HG02884 (cell line): Measurements from ENCODE around the gene BEGAIN.

Experiments
- ATAC-seq: cut with Tn5 transposase; IDR thresholded peaks from one replicate; pipeline ENCODE4 v1.9.1; 2021; ENCODE audit warnings: mild to moderate bottlenecking, moderate library complexity; ENCODE audit not compliant: unreplicated experiment

The BEGAIN gene

DNA sequence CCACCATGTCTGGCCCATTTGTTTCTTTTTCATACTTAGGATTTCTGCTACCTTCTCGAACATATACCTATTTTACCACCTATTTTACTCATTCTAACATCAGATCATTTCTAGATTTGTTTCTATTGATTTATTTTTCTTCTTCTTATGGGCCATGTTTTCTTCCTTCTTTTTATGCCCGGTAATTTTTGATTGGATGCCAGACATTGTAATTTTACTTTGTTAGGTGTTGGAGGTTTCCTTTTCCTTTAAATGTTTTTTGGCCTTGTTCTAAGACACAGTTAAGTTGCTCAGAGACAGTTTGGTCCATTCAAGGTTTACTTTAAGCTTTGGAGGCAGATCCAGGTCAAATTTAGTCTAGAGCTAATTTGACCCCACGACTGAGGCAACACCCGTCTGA is 14.7 kb upstream of the BEGAIN start:
- no peak for ATAC-seq

DNA sequence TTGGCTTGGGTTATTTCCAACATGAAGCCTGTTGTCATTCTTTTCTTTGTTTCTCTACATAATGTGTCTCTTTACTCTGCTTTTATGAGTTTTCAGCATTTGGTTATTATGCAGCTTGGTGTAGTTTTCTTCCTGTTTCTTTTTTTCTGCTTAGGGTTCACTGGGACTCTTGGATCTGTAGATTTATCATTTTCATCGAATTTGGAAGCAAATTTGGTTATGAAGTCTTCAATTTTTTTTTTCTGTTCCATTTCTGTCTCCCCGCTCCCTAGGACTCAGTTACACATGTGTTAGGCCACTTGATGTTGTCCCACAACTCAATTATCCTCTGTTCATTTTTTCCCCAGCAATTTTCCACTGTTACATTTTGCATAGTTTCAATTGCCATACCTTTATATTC is 13.8 kb upstream of the BEGAIN start:
- ATAC-seq: no peak

DNA sequence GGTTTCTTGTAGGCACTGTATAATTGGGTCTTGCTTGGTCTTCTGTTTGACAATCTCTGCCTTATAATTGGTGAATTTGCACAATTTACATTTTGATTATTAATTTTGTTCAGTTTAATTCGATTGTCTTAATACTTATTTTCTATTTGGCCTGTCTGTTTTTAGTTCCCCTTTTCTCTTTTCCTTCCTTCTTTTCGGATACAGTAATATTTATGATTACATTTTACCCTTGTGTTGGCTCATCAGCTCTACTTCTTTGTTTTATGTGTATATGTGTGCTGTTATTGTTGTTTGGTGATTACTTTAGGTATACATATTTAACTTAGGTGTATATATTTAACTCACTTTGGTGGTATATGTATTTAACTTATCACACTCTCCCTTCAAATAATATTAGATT is 12.8 kb upstream of the BEGAIN start:
- ATAC-seq: no peak

DNA sequence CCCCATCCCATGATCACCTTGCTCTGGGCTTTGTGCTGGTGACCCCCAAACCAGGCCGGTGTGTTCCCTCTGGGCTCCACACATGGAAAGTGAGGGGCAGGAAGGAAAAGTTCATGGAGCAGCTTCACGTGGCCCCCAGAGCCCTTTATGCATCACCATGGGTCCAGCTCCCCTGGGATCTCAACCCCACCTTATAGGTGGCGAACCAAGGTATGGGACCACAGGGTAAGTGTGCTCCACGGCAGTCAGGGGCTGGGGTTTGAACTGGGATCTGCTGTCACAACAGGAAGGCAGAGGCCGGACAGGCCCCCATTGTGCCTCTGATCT is 7.4 kb upstream of the BEGAIN start:
- no peak for ATAC-seq

DNA sequence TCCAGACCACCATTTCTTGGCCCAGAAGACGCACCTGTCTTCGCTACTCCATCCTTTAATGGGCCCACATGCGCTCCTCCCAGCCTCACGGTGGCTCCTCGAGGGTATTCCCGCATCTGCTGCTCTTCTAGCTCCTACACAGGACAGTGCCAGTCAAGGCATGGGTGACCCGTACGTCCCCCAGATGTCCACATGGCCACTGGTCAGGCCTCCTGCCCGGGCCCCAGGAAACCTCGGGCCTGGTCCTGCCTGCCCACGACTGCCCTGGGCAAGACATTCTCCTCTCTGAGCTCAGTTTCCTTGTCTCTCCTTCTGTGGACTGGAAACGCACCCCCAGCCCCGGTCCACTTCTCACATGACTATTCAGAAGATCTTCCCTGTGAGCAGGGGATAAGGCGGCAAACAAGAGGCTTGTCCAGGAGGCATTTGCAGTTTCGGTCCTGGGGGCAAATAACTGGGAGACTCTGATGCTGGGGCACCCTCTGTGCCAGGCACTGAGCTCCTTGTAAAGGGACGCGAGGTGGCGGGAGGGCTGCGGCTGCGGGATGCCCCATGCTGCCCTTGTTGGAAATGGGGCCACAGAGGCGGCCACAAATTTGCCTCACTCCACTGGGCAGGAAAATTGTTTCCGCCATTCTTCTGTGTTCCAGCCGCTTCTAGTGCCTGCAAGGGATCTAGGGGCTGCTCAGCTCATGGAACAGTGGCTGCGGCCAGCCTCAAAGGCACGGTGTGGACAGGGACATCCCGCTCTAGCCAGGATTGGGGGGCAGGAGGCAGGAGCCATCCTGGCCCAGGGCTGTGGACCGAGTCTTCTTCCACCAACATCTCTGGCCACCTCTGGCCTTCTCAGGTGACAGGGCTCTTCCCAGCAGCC is 6.8 kb upstream of the BEGAIN start:
- ATAC-seq: no peak

DNA sequence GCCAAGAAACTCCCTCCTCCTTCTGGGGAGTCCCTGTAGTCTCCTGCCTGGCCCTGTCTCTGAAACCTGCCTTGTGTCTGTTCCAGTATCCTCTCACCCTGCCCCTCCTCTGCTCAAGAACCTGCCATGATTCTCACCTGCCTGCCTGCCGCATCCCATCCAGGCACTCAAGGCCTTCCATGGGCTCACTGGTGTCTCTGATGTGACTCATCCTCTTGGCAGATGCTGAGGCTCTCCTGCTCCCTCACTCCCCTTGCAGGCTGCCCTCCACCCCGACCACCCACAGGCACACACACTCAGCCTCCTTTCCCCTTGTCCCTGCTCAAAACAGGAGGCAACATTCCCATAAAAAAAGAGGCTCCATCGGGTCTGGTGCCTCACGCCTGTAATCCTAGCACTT is 5.8 kb upstream of the BEGAIN start:
- no peak for ATAC-seq

DNA sequence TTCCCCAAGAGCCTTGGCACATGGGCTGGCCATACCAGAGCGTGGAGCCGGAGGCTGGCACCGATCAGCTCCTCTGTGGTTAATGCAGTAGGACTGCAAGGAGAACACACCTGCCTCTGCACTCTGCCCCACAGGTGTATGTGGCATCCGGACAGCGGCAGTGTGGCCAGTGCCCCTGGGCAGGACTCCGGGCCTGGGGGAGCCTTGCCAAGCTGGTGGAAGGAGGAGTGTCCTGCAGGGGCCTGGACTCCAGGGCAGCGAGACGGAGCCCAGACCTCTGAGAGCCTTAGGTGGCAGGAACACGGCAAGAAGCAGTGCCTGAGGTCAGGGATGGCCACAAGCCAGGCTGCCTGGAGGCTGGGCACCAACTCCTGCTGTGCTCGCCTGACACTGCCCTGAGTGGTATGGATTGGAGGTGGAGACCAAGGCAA is 5.3 kb upstream of the BEGAIN start:
- ATAC-seq: no peak

DNA sequence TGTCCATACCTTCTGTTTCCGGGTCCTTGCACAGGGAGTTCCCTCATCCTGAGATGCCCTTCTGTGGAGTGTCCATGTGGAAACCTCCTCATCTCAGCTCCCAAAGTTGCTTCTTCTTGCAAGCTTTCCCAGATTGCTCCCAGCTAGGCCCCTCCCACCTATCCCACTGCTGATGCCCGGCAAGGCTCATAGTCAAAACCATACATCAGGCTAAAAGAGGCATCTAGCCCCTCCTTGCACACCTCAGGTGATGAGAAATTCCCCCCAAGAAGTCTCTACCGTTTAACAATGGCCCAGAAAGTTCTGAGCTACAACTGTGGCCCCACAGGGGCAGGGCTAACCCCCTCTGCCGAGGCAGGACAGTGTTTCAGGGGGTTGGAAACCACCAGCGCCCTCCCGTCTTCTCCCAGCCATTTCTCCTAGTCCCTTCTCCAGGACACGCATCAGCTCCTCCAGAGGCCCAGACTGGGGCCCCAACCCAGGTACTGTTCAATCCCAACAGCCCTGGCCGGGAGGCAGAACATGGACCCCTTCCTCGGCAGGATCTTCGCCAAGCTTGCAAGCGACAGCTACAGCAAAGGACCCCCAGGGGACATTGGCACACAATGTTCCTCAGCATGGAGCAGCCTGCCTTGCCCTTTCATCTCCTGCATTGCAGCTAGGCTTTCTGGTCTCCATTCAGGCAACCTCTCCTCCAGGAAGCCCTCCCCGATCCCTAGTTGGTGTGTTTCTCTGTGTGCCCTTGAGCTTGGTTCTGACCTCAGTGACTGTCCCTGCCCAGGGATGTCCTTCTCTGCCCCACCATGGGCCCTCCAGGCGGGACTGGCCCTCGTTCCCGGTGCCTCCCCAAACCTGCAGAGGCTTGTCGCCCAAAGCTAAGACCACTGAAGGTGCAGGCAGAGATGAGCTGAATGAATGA is 4.5 kb upstream of the BEGAIN start:
- no peak for ATAC-seq

DNA sequence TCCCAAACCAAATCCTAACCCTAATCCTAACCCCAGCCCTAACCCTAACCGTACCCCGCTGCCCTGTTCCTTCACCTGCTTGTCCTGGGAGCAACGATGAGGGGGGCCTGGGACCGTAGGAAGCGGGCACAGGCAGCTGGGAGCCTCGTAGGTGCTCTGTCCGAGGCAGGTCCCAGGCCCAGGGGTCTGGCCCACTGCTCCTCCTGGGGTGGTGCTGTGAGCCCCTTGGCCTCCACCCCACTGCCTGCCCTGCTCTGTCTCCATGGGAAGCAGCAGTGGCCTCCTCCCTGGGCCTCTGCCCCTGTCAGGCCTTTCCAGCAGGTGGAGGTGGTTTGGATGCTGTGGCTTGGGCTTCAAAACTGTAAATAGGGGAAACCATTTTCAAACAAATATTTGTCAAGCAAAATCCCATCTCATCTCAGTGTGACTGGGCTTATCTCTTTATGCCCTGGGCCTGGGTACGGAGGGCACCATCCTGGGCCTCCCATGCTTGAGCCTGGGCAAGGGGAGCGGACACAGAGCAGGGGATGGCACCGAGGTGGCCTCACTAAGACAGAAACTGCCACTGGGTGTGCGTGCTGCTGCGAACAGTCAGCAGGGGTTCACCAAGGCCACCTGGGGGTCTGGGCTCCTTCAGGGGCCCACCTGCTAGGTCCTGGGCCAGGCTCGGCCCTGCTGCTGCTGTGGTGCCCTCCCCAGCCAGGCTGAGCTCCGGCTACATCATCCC is 3.7 kb upstream of the BEGAIN start:
- no peak for ATAC-seq

DNA sequence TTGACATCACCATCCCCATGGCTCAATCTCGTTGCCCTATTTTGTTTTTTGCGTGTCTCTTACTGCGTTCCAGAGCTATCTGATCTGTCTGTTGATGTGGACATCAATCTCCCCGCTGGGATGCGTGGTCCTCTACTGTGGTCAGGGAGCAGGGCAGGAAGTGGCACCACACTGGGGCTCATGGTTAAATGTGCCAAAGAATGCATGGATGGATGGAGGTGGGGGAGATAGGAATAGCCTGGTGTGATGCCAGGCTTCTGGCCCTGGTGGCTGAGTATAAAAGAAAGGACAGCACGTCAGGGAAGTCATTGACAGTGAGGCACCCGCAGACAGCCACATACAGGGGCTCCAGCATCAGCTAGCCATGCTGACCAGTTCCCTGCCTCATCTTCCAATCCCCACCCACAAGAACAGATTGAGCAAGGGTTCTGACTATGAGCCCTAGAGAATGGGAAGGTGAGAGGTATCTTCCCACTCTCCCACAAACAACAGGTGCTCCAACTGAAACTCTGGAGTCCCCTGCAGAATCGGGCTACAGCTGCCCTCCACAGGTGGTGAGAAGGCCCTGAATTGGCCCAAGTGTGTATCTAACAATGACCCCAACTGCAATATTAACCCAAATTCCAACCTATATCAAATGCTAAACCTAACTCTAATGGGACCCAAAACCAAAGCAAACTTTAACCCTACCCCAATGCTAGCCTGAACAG is 2.7 kb upstream of the BEGAIN start:
- ATAC-seq: no peak

DNA sequence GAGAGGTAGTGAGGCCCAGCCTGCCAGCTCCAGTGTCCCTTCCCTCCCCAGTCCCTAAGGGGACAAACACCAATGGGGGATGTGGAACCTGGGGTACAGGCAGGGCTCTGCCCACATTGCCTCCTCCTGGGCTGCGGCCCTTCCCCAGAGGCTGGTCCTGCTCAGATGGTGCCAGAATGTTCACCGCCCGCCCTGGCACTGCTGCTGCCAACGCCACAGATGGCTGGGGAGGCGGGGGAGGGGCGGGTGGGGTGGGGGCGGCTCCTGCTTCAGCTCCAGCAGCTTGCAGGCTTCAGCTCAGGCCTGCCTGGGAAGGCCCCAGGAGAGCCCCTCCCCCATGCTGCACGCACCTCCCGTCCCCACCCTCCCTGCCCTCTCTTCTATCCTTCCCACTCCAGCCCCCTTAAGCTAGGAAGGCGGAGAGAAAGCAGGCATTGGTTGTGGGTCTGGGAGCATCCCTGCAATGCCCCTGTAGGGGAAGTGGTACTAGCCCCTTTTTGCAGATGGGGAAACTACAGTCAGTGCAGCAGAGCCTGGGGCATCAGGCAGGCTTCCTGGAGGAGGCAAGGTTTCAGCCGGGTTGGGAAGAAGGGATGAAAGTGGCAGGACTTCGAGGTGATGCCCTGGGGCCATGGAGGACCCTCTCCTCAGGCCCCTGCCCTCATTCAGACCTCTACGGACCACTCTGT is 2.0 kb upstream of the BEGAIN start:
- no peak for ATAC-seq

DNA sequence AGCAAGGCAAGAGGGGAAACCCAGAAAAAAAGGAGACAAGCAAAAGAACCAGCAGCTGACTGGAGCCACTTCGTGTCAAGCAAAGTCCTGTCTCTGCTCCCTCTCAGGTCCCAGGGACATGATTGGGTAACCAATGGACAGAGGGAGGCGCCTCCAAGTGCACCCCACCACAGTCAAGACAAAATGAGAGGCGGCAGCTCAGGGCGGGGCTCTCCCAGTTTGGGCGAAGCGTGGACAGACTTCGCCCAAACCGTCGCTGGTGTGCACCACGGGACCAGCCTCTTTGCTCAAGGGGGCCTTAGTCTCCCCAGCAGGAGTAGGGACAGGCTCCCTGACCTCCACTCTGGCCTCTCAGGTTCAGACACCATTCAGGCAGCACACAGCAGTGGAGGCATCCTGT is 1.5 kb upstream of the BEGAIN start:
- ATAC-seq: no peak

DNA sequence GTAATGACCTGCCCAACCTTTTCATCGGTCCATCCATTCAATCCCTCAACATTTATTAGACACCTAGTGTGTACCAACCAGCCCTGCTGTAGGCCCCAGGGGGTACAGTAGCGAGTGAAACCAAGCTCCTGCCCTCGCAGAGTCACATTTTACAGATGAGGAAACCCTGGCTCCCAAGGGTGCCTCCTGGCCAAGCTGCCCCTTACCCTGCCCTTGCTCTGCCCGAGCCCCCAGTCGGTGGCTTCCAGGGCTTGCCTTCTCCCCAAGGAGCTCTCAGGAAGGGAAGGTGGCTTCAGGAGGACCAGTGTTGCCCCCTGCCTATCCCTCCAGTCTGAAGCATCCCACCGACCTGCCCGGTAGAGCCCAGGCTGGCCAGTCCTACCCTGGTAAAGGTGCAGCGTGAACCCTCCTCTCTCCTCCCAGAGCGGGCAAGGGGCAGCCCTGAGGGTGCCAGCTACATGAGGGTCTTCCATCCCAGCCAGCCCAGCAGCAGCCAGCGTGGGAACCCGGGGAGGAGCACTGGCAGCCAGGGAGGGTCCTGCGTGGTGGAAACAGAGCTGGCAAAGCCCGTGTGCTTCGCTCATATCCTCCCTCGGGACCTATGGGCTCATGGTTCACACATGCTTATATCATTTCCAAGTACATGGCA is 670 bp upstream of the BEGAIN start:
- no peak for ATAC-seq

DNA sequence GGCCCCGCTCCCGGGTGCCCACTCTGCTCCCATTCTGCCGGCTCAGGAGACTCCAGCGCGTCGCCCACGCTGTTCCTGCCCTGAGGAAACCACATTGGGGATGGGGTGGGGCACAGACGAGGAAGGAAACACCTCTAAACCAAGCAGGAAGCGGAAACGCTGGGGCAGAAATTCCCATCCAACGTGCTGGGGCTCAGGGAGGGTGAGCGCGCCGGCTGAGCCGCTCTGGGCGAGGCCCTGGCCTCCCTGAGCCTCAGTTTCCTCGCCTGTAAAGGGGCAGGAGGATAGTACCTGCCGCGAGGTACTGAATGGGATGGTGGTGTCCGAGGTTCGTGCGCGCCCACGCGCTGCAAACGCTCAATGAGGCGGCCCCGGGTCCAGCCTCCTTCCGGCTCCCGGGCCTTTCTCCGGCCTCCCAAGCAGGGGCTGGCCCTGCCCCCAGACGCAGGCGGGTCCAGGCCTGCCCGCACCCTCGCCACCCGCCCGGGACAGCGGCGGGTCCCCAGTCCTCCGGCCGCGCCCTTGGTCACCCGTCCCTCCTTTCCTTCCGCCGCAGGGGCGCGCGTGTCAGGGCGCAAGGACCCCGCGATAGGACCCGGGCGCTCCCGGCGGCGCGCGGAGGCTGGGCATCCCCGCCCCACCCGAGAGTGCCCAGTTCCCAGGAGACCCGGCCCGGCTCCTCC is 673 bp downstream of the BEGAIN start:
- no peak for ATAC-seq

DNA sequence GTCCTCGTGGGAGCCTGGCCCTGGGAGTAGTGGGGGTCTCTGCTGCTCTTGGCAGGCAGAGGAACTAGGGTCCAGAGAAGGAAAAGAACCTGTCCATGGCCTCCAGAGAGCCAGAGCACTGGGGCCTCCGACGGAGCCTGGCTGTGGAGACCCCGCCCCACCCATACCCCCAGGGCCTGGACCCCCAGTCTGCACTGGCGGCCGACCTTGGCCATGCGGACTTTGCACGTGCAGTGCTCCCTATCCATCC is 1.1 kb downstream of the BEGAIN start:
- ATAC-seq: no peak

DNA sequence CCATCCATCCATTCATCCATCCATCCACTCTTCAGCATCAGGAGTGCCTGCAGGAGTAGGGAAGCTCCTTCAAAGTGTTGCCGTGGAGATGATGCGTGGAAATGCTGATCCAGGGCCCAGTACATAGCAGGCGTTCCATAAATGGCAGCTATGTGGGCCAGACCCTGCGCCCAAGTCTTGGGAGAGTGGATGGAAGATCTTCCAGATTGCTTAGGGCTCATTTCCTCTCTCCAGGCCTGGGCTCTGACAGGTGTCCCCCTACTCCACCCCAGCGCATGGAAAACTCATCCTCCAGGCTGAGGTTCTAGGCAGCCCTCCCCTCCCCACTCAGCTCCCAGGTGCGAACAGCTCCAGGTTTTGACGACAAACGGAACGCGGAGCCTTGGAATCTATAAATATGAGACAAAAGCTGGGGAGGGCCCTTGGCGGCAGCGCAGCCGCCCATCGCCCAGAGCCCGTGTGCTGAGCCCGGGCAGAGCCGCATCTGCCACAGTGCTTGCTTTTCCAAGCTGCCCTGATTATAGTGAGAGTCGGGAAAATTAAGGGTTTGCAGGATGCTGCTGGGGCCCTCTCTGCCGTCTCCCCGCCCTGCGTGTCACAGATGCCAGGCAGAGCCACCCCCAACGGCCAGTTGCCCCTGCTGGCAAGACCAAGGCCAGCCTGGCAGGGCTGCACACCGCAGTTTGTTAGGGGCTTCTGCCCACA is 1.6 kb downstream of the BEGAIN start:
- no peak for ATAC-seq

DNA sequence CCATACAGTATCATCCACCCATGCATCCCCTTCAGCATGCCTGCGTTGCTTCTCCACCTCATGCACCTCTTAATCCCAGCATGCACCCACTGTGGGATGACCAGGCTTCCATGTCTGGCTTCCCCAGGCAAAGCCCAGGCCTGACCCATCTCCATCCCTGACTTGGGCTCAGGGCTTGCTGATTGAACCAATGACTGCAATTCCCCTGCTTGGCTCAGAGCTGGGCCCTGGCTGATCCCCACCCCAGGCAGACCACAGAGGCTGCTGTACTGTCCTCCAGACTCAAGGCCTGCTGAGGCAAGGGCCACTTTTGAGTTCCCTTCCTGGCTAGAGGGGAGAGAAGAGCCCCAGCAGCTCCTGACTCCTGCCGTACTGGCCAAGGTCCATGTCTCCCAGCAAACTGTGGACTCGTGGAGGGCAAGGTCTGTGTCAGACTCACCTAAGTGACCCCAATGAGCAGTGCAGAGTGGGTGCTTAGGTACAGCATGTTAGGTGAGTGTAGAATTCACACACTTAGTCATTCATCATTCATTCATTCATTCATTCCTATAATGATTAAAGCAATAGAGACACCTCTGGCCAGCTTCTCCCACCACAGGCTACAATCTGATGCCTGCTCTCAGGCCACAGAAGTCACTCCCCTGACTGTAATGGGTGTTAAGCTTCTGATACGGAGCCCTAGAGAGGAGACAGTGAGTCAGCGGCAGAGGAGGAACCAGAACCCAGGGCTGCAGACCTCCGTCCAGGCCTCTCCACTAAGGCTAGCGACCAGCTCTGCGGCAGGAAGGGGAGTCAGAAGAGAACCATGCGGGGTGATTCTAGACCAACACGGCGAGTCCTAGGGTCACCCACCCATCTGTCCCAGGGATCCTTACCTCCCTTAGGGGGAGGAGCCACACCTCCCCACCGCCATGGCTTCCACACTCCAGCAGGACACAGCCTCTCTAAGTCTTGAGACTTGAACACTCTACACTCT is 2.9 kb downstream of the BEGAIN start:
- no peak for ATAC-seq

DNA sequence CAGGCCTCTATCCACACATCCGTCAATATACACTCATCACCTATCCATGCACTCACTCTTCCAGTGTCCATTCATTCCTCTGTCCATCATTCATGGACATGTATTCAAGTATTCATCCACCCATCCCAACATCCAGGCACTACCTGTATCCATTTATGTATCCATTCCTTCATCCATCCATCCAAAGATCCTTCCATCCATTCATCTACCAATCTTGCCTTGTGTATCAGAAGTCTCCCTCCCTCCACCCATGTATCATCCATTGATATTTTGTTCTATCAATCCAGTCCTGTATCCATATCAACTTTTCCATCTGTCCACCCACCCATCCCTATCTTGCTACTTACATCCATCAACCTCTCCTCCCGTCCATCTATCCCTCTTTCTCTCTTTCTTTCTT is 4.0 kb downstream of the BEGAIN start:
- ATAC-seq: no peak
